ENCODE data around the gene TMPRSS9.

GRCh38 chr19:2359992-2360685 is at the start of gene TMPRSS9:
- no peak for TF ChIP-seq MAX (IDR thresholded peaks at IDR 0.05)
- TF ChIP-seq CTCF (CRISPR knock-in tag; IDR thresholded peaks at IDR 0.05): no peak
- TF ChIP-seq ZMAT5 (CRISPR knock-in tag; IDR thresholded peaks at IDR 0.05; ENCODE audit: borderline replicate concordance, low read depth): no peak
- no peak for TF ChIP-seq HNRNPL (IDR thresholded peaks at IDR 0.05; ENCODE audit: low read depth, low read length)
- no peak for TF ChIP-seq SAFB2 (CRISPR knock-in tag; IDR thresholded peaks at IDR 0.05; ENCODE audit: borderline replicate concordance, low read depth)
- no peak for TF ChIP-seq IKZF5 (CRISPR knock-in tag; IDR thresholded peaks at IDR 0.05)
- TF ChIP-seq HDAC2 (CRISPR knock-in tag; IDR thresholded peaks at IDR 0.05): no peak
- TF ChIP-seq BRD4 (CRISPR knock-in tag; IDR thresholded peaks at IDR 0.05): no peak
- TF ChIP-seq ZXDC (CRISPR knock-in tag; IDR thresholded peaks at IDR 0.05): no peak
- TF ChIP-seq SYNCRIP (IDR thresholded peaks at IDR 0.05; ENCODE audit: insufficient read depth, low read depth, low read length): no peak
